ENCODE data around the gene TRIM62.

The TRIM62 gene

DNA sequence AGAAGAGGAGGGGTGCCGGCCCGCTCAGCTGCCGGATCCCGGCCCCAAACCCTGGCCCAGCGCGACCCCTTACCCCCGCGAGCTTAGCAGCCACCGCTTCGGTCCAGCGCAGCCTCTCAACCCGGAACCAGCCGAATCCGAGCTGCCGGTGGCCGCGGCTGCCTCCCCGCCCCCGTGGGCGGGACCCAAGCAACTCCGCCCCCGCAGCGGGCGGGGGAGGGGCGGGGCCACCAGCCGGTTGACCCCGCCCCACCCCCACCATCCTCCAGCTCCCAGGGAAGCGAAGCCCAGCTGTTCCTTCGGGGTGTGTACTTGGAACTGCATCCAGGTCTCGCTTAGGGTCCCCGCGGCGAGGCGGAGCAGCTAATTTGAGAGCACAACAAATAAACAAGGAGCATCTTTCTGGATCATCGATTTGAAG, at the start of gene TRIM62:
TSS of gene TRIM62 (minus strand) at position 123 of the 421 bp plus-strand sequence. CDS start 611 bp downstream, outside the sequence.
- DNase-seq (ENCODE audit: extremely low read depth in 1 of 2, low read depth in 1 of 2): peak; percentile 44 to 54

DNA sequence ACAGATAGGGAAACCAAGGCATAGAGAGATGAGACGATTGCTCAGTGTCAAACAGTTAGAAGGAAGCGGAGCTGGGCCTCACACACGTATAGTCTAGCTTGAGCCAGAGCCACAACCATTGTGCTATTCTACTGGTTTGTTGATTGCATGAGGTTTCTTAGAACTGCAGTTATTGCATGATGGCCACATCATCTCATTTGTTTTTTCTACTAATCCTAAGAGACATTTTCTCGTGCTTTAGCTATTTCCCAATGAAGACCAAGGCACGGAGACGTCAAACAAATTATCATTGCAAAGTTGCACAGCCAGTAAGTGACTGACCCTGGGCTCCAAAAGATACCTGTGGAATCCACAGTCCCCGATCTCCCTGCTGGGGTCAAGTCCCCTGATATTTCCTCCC, 49.3 kb upstream of the TRIM62 start:
- no peak for DNase-seq (ENCODE audit: extremely low read depth in 1 of 2, low read depth in 1 of 2)

DNA sequence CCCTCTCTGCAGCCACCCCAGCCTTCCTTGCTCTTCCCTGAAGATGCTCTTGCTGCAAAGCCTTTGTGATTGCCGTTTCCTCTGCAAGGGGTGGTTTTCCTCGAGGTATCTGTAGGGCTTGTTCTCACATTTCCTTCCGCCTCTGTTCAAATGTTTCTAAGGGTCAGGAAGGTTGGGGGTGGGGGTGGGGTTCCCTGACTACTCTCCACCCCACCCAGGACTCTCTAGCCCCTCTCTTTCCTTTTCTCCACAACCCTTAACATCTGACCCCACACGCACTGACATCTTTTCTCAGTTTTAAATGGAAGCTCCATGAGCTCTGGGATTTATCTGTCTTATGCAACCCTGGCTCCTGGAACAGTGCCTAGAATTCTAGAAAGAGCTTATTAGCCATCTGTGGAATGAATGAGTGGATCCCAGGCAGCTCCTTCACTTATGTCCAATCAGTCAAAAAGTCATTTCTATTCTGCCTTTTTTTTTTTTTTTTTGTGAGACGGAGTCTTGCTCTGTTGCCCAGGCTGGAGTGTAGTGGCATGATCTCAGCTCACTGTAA, 47.2 kb upstream of the TRIM62 start:
- DNase-seq (ENCODE audit: extremely low read depth in 1 of 2, low read depth in 1 of 2): no peak

DNA sequence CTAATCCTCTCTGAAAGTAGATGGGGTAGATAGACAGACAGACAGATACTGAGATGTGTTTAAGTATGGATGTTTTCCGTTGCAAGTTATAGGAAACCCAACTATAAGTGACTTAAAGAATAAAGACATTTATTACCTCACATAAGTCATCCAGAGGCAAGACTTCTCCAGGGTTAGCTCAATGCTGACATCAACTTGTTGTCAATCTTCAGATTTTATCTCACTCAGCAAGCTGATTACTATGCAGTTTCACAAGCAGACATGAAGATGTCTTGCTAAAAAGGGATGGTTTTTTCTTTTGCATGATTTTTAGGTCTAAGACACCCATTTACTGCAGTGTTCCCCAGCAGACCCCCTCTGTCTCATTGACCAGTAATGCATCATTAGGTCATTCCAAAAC, 43.7 kb upstream of the TRIM62 start:
- no peak for DNase-seq (ENCODE audit: extremely low read depth in 1 of 2, low read depth in 1 of 2)

DNA sequence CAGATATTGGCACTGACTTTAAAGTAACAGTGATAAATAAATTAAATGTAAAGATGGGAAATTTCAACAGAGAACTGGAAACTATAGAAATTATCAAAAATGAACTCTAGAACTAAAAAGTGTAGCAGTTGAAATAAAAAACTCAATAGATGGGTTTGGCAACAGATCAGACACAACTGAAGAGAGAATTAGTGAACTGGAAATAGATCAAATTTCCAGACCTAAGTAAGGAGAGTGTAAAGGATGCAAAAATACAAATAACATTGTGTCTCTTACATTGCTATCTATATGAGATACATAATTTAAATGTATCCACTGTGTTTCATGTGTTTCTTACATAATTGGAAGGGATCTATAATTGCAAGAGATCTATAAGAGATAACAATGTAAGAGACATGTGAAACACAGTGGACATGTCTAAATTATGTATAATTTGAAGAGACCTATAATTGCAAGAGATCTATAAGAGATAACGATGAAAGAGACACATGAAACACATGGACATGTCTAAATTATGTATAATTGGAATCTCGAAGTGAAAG, 42.4 kb upstream of the TRIM62 start:
- no peak for DNase-seq (ENCODE audit: extremely low read depth in 1 of 2, low read depth in 1 of 2)

DNA sequence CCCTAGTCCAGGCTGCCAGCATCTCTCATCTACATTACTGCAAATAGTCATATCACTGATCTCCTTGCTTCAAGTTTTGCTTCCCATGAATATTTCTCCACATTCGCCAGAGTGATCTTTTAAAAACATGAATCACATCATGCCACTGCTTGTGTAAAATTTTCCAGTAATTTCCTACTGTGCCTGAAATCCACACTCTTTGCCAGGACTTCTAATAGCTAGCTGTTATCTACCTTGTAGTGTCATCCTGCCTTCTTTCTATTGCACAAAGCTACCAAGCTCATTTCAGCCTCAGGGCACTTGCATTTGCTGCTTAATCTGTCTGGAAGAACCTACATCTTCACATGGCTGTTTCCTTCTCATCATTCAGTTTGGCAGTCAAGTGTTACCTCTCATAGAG, 40.5 kb upstream of the TRIM62 start:
- no peak for DNase-seq (ENCODE audit: extremely low read depth in 1 of 2, low read depth in 1 of 2)

DNA sequence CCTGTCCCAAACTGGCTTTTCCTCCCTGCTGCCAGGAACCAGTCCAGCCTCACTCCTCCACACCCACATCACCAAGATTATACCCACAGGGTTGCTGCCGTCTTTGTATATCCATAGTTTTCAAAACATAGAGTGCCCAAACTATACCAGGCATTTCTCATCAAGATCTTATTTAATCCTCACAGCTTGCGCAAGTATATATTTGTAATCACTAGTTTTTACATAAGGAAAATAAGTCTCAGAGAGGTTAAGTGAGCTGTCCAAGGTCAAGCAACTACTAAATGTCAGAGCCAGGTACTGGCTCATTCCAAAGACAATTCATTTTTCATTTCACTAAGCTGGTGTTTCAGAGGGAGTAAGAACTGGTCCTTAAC, 39.5 kb upstream of the TRIM62 start:
- DNase-seq (ENCODE audit: extremely low read depth in 1 of 2, low read depth in 1 of 2): no peak

DNA sequence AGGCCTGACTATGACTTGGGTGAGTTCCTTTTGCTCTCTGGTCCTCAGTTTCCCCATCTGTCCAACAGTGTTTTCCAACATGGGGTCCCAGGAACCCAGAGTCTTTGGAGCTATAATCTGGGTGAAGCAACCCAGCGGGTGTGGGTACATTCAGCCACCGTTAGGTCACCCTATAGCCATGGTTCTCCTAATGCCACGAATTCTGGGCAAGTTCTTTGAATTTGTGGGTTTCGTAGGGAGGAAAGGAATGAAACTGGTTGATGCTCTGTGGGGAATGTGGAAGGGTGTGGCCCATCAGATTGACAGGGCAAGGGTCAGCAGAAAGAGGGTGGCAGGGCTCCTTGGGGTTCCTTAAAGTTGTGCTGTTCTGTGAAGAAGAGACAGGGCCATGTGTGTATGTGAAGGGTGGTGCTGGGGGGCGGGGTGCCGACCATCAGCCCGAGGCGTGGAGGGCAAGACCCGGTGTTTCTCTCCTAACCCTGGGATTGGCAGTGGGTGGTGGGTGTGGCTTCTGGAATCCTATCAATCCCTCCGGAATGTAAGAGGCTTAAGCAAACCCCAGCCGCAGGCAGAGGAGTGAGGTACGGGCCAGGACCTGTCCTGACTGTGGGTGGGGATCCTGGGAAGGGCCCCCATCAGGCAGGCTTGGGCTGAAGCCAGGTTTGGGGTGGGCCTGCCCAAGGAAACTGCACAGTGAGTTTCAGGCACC, 39.0 kb upstream of the TRIM62 start:
- no peak for DNase-seq (ENCODE audit: extremely low read depth in 1 of 2, low read depth in 1 of 2)

DNA sequence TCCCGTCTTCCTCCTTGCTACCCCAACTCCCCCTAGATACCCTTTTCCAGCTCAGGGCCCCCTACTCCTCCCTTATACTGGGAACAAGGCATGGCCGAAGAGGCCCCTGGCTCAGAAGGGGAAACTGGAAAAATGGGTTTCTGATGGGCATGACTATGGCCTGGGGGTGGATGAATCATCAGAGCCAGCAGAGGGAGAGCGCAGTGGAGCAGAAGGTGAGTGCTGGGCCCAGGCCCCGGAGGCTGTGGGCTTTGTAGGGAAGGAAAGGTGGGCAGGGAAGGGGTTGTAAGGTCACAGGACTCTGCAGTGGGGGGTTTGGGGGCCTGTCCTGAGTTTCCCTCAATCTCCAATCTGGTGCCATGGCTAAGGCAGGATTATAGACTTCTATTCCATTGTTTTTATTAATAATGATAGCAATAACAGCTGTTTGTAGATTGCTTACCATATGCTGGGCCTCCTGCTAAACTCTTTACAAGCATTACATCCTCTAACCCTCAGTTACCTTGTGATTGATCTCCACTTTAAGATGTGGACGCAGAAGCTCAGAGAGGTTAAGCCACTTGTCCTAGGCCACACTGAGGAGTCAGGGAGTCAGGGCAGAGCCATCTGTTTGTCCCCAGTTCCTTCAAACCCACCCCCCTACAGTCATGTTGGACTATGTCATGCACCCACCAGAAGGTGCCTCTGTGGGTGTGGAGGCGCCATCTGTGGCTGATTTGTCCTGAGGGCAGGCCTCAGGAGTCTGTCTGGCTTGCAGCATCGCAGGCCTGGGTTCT, 38.2 kb upstream of the TRIM62 start:
- no peak for DNase-seq (ENCODE audit: extremely low read depth in 1 of 2, low read depth in 1 of 2)

DNA sequence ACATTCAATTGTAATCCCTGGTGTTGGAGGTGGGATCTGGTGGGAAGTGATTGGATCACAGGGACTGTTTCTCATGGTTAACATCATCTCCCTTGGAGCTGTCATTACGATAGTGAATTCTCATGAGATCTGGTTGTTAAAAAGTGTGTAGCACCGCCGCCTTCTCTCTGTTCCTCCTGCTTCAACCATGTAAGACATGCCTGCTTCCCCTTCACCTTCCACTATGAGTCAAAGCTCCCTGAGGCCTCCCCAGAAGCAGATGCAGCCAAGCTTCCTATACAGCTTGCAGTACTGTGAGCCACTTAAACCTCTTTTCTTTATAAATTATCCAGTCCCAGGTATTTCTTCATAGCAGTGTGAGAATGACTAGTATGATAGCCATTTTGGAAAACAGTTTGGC, 30.1 kb upstream of the TRIM62 start:
- DNase-seq (ENCODE audit: extremely low read depth in 1 of 2, low read depth in 1 of 2): no peak

DNA sequence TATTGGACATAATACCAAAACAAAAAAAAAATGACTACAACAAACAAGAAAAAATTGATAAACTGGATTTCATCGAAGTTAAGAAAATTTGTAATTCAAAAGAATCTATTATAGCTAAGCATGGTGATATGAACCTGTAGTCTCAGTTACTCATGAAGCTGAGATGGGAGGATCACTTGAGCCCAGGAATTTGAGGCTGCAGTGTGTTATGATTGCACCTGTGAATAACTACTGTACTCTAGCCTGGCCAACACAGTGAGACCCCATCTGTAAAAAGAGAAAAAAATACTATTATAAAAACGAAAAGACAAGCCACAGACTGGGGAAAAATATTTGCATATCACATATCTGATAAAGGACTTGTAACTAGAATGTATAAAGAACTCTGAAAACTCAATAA, 24.5 kb upstream of the TRIM62 start:
- DNase-seq (ENCODE audit: extremely low read depth in 1 of 2, low read depth in 1 of 2): no peak

DNA sequence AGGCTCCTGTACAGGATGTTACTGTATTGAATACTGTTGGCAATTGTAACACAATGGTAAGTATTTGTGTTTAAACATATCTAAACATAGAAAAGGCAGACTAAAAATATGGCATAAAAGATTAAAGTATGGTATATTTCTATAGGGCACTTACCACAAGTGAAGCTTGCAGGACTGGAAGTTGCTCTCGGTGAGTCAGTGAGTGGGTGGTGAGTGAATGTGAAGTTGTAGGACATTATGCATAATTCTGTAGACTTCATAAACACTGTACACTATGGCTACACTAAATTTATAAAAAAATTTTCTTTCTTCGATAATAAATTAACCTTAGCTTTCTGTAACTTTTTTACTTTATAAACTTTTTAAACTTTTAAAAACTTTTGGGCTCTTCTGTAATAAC, 13.7 kb upstream of the TRIM62 start:
- no peak for DNase-seq (ENCODE audit: extremely low read depth in 1 of 2, low read depth in 1 of 2)

DNA sequence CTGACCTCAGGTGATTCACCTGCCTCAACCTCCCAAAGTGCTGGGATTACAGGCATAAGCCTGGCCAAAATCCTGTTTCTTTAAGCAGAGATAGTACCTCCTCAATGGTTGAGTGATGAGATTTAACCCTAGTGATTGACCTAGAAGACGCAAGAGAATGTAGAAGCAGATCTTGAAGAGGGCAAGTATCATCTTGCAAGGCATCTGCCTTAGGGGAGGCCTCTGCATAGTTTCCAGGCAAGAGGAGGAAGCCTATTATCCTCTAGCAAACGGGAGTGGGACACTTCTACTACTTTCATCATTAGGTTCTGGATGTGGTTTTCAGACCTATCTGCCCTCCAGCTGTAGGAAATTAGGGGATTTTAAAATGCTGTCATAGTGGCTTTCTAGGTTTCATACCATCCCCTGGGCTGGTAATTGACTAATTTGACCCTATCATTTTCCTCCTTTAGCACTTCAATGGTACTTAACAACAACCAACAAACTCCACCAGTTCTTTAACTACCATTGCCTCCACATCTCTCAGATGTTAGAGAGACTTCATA, 10.0 kb upstream of the TRIM62 start:
- no peak for DNase-seq (ENCODE audit: extremely low read depth in 1 of 2, low read depth in 1 of 2)

DNA sequence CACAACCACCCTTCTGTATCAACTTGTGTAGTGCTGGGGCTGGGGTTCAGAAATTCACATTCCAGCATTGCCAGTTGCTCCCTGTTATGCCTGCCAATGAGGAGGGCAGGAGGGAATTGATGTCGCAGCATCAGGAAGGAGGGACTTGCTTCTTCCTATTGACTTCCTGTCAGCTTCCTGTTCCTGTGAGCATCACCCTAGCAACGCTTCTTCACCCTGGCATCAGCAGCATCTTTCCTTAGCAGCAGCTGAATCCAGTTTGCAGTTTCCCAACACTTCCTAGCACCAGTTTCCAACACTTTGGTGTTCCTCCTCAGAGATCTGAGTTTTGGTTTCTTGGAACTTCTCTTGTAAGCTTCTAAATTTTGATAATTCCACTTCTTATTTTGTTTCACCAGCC, 8.9 kb upstream of the TRIM62 start:
- no peak for DNase-seq (ENCODE audit: extremely low read depth in 1 of 2, low read depth in 1 of 2)

DNA sequence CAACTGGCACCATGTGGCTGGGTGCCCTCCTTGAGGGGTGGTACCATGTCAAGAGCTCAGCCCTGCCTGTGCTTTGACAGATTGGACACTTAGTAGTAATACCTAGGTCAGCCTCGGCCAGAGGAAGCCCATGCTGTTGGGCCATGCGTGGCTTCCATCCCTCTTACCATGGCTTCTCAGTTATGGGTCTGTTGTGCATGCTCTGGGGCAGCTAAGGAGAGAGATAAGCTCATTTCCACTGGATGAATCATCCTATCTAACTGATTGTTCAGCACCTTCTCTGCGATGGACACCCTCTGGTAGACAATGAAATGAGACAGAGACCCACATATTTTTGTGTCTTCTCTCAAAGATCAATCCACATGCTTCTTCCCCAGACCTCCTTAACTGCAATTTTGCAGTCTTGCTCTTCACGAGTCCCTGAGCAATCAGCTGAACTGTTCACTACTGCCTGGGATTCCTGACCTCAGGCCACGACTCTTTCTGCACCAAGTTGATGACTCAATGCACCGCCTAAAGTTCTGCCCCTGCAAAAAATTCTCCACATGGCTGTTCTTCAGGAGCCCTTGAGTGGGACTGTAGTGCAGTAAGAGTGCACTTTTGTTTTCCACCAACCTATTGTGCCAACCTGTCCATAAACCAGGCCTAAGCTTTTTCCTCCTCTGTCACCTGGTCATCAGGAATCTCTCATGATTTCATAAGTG, 6.9 kb upstream of the TRIM62 start:
- DNase-seq (ENCODE audit: extremely low read depth in 1 of 2, low read depth in 1 of 2): no peak

DNA sequence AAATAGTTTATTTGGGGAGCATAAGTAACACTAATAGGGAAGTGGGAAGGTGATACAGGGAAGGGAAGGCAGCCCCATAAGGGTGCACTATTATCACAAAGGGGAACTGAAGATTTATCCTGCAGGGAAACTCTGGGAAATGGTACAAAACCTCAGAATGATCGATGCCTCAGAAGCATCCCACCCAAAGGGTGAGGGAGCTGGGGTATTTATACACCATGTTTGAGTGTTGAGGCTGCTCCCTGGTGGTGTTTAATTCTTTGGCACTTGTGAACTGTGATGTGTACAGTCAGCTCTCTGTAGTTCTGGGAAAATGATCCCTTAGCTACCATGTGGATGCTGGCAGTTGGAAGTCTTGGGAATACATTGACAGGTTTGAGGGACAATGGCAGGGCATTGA, 5.1 kb upstream of the TRIM62 start:
- no peak for DNase-seq (ENCODE audit: extremely low read depth in 1 of 2, low read depth in 1 of 2)

DNA sequence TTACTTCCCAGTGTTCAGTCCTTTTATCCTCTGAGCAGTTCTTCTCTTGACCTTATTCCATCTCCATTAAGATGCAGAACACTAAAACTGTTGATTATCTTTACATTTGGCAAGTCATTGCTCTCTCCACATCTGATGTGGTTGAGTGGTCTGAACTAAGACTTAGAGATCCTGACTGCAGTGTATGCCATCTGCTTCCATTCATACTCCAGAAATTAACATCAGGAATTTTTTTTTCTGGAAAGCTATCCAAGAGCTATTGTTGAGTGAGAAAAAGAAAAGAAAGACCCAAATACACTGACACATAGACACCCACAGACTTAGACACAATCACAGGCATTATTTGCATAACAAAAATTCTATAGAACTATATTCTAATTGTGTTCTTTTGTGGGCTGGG, 3.7 kb upstream of the TRIM62 start:
- no peak for DNase-seq (ENCODE audit: extremely low read depth in 1 of 2, low read depth in 1 of 2)

DNA sequence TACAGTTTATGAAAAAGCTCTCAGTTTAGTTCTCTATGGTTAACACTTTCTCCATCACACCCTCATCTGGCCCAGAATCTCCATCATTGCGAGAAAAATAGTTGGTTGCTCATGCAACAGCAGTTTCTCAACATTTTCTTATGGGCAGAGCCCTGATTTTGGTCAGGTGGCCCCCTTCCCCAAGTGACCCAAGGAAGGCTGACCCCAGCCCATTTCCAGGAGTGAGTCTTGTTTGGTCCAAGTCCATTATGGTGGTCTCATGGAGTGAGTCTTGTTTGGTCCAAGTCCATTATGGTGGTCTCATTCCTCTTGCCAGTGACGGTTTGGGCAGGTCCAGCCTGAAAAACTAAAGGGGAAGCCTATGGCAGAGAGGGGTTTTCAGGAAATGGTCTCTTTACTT, 1.5 kb upstream of the TRIM62 start:
- DNase-seq (ENCODE audit: extremely low read depth in 1 of 2, low read depth in 1 of 2): no peak

DNA sequence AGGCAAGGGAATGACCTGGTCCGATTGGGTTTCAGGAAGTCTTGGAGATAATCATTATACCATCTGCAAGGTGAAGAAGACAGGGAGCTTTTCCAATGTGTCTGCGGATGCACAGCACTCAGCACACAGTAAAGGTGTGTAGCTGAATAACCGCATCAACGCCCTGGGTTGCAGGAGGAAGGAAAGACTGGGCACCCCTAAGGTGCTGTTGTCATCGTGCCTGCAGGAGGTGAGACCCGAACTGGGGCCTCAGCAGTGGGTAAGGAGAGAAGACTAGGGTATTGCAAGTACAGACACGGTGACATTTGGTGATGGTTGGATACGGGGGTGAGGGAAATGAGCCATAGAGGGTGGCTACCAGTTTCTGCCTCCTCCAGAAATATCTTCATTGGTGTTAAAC, 1.1 kb upstream of the TRIM62 start:
- DNase-seq (ENCODE audit: extremely low read depth in 1 of 2, low read depth in 1 of 2): no peak

DNA sequence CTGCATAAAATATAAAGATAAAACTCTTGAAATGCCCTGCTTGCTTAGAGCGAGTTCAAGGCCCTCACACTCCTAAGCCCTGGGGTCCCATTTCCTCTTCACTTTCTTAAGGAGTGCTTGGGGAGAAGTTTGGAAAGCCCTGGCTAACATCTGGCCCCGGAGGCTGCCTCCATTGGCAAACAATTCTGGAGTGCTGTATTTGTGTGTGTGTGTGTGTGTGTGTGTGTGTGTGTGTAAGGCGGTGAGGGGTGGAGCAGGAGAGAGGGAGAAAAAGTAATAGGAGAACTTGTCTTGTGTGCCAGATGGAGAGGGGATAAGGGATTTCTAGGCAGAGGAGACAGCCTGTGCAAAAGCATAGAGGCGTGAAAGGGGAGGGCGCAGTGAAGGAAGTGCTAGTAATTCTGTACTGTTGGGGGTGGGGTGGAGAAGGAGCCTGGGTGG, 578 bp upstream of the TRIM62 start:
- no peak for DNase-seq (ENCODE audit: extremely low read depth in 1 of 2, low read depth in 1 of 2)
